Stimulated activated CD4-positive, alpha-beta T cell treated with anti-CD3 and anti-CD28 coated beads, Interleukin-1b, Interleukin-23, amount 100 ng/mL, for 24 hours (primary cell): ENCODE measurements around the gene AP5Z1.

ENCODE experiments used
- DNase-seq, 4 experiments: peaks; one replicate each; pipeline ENCODE4 v3.0.0-alpha.2; 2020; ENCODE audit warnings: low read depth in 4 of 4, low spot score in 1 of 4

The AP5Z1 gene

DNA sequence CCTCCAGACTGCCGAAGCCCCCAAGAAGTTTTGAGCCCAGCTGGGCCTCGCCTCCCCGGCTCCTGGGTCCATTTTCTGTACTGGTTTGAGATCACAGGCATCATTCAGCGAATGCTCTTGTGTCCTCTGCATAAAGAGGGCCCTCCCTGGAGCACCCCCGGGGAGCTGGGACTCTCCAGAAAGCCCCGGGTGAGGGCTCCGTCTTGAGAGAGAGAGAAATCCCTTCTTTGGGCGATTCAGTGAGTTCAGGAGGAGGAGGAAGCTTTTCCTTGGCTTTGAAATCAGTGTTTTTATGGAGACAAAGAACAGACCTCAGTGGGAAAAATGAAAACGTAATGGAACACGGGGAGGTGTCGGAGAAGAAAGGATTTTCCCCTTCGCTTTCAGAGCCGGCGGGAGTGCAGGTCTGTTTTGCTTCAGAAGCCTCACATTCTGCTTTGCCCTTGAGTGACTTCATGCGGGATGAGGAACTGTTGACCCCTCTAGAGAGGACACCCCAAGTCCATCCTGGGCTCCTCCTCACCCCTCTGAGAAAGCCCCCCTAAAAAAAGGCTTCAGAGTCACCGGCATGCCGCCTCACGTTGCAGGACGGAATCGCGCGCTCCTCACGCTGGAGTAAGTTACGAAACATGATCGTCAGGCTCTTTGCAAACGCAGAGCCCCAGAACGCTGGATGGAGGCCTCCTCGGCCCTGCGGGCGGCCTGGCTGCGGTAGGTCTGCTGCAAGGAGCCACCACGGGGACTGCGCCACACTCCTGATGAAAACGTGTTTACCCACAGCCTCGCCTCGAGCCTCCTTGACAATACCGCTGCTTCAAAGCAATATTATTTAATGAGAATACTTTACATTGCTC lies 8.5 kb upstream of the AP5Z1 start:
- DNase-seq = no peak

DNA sequence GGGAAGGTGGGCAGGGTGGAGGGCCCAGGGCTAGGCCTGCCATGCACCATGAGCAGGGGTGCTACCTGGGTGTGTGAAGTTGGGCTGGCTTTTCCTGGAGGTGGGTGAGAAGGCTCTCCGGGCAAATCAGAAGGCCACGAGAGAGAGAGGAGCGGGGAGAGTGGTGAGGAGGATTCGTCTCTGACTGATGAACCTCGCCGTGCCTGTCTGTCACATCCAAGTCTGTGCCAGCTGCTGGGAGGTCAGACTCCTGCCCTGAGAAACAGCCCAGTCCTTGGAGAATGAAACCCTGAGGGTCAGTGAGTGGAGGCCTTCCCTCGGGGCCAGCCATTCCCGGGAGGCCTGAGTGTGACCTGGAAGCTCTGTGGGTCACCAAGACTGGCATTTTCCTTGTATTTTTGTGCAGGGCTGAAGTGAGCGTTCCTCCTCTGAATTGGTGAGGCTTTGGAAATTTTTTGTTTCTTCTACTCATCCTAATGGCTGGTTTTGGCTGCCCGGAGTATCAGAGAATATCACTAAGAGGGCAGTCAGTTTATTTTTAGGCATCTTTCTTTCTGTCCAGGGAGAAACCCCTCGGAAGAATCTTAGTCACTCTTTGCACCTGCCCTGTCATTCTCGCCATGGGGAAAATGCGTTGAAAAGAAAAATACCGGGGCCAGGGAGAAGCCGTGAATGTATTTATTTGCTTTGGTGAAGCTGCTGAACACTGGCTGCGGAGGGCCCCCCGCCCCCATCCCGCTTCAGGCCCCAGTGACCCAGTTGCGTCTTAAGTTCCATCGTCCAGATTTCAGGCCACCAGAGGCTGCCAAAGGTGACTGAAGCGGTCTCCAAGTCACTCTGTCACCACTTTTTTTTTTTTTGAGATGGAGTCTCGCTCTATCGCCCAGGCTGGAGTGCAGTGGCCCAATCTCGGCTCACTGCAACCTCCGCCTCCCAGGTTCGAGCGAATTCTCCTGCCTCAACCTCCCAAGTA lies 6.5 kb upstream of the AP5Z1 start:
- no peak for DNase-seq

DNA sequence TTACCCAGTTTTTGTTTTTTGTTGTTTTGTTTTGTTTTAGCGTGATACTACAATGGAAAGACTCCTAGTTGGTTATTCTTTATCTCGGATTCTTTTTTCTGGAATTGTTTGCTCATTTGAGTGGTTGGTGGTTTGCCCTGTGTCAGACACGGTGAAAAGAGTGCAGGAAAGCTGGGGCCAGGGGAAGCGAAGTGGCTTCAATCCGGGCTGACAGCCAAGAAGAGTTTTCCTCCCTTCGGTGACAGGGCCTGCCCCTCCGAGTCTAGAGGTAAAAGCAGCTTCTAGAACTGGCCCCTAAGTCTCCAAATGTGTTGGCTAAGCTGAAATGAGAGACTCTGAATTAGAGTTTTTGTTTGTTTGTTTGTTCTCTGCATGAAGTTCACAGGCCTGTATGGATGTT lies 5.7 kb upstream of the AP5Z1 start:
- no peak for DNase-seq

DNA sequence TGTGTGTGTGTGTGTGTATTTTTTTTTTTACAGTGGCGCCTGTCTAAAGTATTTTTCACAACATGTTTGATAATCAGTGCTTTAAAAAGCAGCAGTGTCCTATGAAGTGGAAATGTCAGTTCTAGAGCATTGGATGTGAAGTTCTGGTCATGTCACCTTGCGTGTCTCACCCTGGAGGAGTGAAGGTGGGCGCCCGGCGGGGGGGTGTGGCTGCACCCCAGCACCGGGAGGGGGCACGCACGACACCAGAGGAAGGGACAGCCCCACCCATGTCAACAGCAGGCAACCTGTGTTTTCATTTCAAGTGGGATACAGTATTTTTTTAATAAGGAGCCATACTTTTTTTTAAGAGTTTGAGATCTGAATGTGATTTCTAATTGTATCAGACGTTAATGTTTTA lies 4.5 kb upstream of the AP5Z1 start:
- DNase-seq = no peak

DNA sequence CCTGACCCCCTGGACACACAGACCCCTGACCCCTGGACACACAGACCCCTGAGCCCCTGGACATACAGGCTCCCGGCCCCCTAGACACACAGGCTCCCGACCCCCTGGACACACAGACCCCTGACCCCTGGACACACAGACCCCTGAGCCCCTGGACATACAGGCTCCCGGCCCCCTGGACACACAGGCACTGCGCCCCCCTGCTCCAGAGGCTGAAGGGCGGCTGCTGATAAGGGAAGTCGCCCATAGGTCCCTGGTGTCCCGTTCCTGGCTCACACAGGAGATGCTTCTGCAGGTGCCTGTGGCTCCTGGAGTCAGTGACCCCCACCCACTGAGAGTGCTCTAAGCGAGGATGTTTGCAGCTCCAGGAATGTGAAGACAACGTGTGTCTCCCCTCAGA lies 3.7 kb upstream of the AP5Z1 start:
- no peak for DNase-seq

GRCh38 chr7:4772306-4772705 lies 3.1 kb upstream of the AP5Z1 start:
- no peak for DNase-seq

DNA sequence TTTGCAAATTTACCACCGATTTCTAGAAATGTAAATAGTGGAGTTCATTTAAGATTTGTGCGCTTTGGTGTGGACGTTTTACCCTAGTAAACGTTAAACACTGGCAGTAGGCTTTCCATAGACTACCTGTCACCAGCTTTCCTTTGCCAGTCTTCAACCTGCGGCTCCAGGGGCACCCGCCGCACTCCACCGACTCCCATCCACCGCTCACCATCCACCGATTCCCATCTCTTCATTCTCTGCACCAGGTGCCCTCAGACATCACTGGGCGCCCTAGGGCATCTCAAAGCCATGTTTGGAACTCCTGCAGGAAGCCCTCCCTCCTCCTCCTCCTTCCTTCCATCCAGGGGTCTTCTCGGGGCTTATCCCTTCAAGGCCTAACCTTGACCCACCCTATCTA lies 1.4 kb upstream of the AP5Z1 start:
- no peak for DNase-seq

- DNase-seq = no peak
Observed at GRCh38 chr7:4774658-4775249, 669 bp upstream of the AP5Z1 start.

DNA sequence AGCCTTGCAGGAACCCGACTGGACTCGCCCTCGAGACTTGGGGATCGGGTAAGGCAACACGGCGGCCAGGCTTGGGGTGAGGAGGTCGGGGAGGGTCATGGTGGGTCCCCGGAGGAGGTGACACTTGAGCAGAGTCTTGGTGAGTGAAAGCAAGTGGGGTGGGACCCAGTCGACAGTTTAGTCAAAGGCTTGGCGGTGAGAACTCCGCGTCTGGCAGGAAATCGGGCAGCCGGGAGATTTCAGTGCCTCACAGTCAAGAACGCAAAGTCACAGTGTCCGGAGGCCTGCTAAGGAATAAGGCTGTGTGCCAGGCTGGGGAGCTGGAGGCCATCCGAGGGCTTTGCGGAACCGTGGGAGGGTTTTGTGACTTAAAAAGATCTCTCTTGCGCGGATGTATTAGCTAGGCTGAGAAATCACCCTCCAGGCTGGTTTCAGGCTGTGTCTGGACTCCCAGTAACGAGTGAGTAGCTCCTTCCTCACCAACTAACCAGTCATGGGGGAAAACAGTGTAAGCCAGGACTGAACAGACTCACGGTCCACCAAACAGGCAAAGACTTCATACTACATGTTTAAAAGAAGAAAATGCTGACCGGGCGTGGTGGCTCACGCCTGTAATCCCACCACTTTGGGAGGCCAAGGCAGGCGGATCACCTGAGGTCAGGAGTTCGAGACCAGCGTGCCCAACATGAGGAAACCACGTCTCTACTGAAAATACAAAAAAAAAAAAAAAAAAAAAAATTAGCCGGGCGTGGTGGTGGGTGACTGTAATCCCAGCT lies 613 bp downstream of the AP5Z1 start:
- DNase-seq = peak in 2 of 4 experiments; percentile 18 to 21

DNA sequence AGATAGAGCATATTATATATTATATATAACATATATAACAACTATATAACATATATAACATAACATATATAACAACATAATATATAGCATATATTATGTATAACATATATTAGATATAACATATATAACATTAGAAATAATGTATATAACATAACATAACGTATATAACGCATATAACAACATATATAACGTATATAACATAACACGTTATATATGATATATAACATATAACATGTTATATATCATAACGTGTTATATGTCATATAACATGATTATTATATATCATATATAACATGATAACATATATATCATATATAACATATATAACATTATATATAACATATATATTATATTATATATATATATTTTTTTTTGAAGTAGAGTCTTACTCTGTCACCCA lies 3.7 kb downstream of the AP5Z1 start:
- DNase-seq = no peak

GRCh38 chr7:4781366-4782069 lies 6.1 kb downstream of the AP5Z1 start:
- DNase-seq = no peak

GRCh38 chr7:4782333-4783291 lies 7.2 kb downstream of the AP5Z1 start:
- no peak for DNase-seq

GRCh38 chr7:4783292-4783652 lies 7.8 kb downstream of the AP5Z1 start:
- no peak for DNase-seq

- DNase-seq = no peak
Observed at GRCh38 chr7:4783762-4784351, 8.4 kb downstream of the AP5Z1 start.

DNA sequence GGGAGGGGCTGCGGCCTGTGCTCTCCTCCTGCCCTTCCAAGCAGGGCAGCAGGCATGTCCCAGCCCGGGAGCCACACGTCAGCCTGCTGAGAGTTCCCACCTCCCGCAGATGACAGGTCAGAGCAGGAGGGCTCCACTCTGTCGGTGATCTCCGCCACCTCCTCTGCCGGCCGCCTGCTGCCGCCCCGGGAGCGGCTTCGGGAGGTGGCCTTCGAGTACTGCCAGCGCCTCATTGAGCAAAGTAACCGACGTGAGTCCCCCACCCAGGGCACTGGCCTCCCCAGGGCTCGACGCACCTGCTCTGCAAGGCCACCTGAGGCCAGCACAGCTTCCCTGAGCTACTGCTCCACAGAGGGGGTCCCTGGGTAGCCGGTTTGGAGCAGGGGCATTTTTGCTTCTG lies 9.4 kb downstream of the AP5Z1 start:
- DNase-seq = no peak

- no peak for DNase-seq
Observed at GRCh38 chr7:4785371-4785770, 9.9 kb downstream of the AP5Z1 start.

DNA sequence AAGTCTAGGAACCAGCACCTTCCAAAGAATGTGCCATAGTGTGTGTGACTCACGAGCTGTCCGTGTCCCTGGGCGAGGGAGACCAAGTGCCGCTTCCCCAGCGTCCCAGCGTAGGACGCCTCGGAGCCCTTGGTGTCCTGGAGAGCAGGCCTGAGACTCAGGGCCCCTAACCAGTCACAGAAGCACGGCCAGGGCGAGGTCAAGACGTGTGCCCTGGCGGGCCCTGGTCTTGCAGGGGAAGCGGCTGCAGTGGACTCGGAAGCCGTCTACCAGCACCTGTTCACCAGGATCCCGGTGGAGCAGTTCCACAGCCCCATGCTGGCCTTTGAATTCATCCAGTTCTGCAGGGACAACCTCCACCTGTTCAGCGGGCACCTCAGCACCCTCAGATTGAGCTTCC lies 10.6 kb downstream of the AP5Z1 start:
- no peak for DNase-seq

- DNase-seq = no peak
Observed at GRCh38 chr7:4787541-4787940, 12.1 kb downstream of the AP5Z1 start.
